ENCODE results near the gene TMEM14A. TPM values are rescaled to one million over a fixed set of nuclear protein-coding genes. Genes with fewer than 3 reads are reported as not detected.

The TMEM14A gene
- total and polyA plus RNA-seq, 2 of the 8 experiments (the other 6 are each of a cell fraction or from before 2014, with no cell fraction given) = 11.1 to 11.2 TPM

DNA sequence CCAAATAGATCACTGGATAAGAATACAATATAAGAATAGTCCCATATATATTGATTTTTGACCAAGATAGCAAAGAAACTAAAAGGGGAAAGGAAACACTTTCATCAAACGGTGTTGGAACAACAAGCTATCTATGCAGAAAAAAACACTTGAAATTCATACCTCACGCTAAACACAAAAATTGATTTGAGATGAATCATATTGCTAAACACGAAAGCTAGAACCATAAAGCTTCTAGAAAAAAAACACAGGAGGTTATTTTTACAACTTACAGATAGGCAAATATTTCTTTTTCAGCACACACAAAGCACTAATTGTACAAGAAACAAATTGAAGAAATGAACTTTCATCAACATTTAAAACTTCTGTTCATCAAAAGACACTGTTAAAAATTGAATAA lies 36.7 kb upstream of the TMEM14A start:
- H2AFZ ChIP-seq (ENCODE audit: low read length) = no peak overlapping the region
- TF ChIP-seq POLR2AphosphoS5 (IDR thresholded peaks at IDR 0.05; ENCODE audit: low read depth, low read length) (no peak), PHF8 (conservative IDR thresholded peaks at IDR 0.05; ENCODE audit: low read depth, low read length) (no peak), SP1 (IDR thresholded peaks at IDR 0.05; ENCODE audit: low read depth, low read length) (no peak), EP300 (IDR thresholded peaks at IDR 0.05; ENCODE audit: borderline replicate concordance in 1 of 2, low read depth in 2 of 2, low read length in 2 of 2) (no peak), RAD21 (IDR thresholded peaks at IDR 0.05 in 1 of 2, conservative IDR thresholded peaks at IDR 0.05 in 1 of 2; ENCODE audit: low read depth in 2 of 2, low read length in 2 of 2) (no peak)
- TF ChIP-seq, protein P1, sequence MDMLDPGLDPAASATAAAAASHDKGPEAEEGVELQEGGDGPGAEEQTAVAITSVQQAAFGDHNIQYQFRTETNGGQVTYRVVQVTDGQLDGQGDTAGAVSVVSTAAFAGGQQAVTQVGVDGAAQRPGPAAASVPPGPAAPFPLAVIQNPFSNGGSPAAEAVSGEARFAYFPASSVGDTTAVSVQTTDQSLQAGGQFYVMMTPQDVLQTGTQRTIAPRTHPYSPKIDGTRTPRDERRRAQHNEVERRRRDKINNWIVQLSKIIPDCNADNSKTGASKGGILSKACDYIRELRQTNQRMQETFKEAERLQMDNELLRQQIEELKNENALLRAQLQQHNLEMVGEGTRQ (IDR thresholded peaks at IDR 0.05; ENCODE audit: low read length) = no peak

More for the DNA sequence above, 36.7 kb upstream of the TMEM14A start:
- Histone ChIP-seq H2BK5ac (ENCODE audit: low read depth, low read length) (no peak overlapping the region), H2BK20ac (ENCODE audit: low read length) (no peak overlapping the region), H3K9me3 (ENCODE audit: insufficient read depth in 2 of 2, low read depth in 1 of 2, low read length in 1 of 2) (no peaks in the 10 kb centered on the region), H3K23me2 (ENCODE audit: low read depth, low read length) (no peaks in the 10 kb centered on the region; the same call in 1 of the 2 replicates), H4K8ac (ENCODE audit: extremely low read depth, insufficient read depth, low read length) (no peak overlapping the region), H4K91ac (replicated peaks; ENCODE audit: insufficient read length, low read length) (no peak overlapping the region), H2BK12ac (ENCODE audit: low read depth, low read length) (no peak overlapping the region), H3K36me3 (ENCODE audit: control insufficient read depth in 2 of 4, insufficient read depth in 4 of 4, low read length in 3 of 4) (no peaks in the 10 kb centered on the region), H3K14ac (ENCODE audit: insufficient read length) (no peak overlapping the region), H3K4ac (replicated peaks; ENCODE audit: insufficient read length, low read depth, low read length) (no peak overlapping the region), H3K4me1 (replicated peaks in 1 of 4; ENCODE audit: control insufficient read depth in 3 of 4, insufficient read depth in 4 of 4, low read length in 3 of 4) (0 out of 7 replicates have a peak, but pooled peaks cover 0 to 2% (median 0%) of the 10 kb centered on the region in 4 experiments), H3K18ac (ENCODE audit: extremely low read depth, low read length) (no peak overlapping the region), H3K79me2 (ENCODE audit: control insufficient read depth in 1 of 2, insufficient read depth in 2 of 2, low read length in 2 of 2) (no peaks in the 10 kb centered on the region), H3K79me1 (ENCODE audit: low read depth, low read length) (no peaks in the 10 kb centered on the region), H3K27ac (ENCODE audit: low read depth, low read length) (no peak overlapping the region), H3K9ac (replicated peaks in 1 of 4; ENCODE audit: extremely low read depth in 1 of 4, low read depth in 3 of 4, low read length in 3 of 4) (no peak overlapping the region), H3K56ac (replicated peaks; ENCODE audit: insufficient read length, low read depth, low read length) (no peak overlapping the region), H2AK5ac (ENCODE audit: low read depth, low read length) (no peak overlapping the region), H2BK15ac (ENCODE audit: low read length) (no peak overlapping the region), H3K27me3 (replicated peaks in 1 of 4; ENCODE audit: control insufficient read depth in 3 of 4, extremely low read depth in 1 of 4, insufficient read depth in 3 of 4, low read length in 3 of 4) (no peaks in the 10 kb centered on the region), H3K4me3 (ENCODE audit: extremely low read depth in 1 of 4, insufficient read depth in 2 of 4, low read depth in 3 of 4, low read length in 4 of 4) (no peak overlapping the region), H3K4me2 (ENCODE audit: insufficient read depth in 1 of 2, low read depth in 2 of 2, low read length in 2 of 2) (no peak overlapping the region), H4K20me1 (replicated peaks in 1 of 2; ENCODE audit: control insufficient read depth in 1 of 2, insufficient read depth in 2 of 2, low read length in 2 of 2) (no peaks in the 10 kb centered on the region), H2BK120ac (replicated peaks; ENCODE audit: low read depth, low read length) (no peak overlapping the region), H4K5ac (ENCODE audit: insufficient read length, low read depth, low read length) (no peak overlapping the region), H3K23ac (ENCODE audit: insufficient read length) (no peak overlapping the region)
- no peak for DNase-seq (ENCODE audit: low read depth in 1 of 2, low spot score in 2 of 2)
- 94% methylated on average over 3 of the region's 3 CpGs; no CpG with 5 or more reads in 1 of the 2 experiments for WGBS, 2 experiments (ENCODE audit: extremely low coverage in 1 of 2, insufficient coverage in 1 of 2, insufficient read length in 1 of 2, insufficient replicate concordance in 2 of 2, low coverage in 1 of 2, low lambda C conversion rate in 2 of 2, missing lambda C conversion rate in 1 of 2)
- no peak for FAIRE-seq
- CTCF ChIA-PET (ENCODE audit: partially characterized antibody) = interaction anchor here (0.8 to 6.3 kb wide), 6 partner anchors 14 to 257 kb away, joined by 3 to 36 read pairs (median 4); no protein-coding TSS in a partner anchor
- POLR2A ChIA-PET (ENCODE audit: partially characterized antibody) = interaction anchor here (0.7 kb wide), 1 partner anchor 31 kb away, joined by 3 read pairs; no protein-coding TSS in a partner anchor
